ENCODE data around the gene MMP24. TPM values are rescaled to one million over a fixed set of nuclear protein-coding genes. Genes with fewer than 3 reads are reported as not detected.

MMP24 gene
- total and polyA plus RNA-seq, 2 of the 13 experiments (the other 11 are each of a cell fraction or from before 2014, with no cell fraction given), result 0.29 to 0.35 TPM

DNA sequence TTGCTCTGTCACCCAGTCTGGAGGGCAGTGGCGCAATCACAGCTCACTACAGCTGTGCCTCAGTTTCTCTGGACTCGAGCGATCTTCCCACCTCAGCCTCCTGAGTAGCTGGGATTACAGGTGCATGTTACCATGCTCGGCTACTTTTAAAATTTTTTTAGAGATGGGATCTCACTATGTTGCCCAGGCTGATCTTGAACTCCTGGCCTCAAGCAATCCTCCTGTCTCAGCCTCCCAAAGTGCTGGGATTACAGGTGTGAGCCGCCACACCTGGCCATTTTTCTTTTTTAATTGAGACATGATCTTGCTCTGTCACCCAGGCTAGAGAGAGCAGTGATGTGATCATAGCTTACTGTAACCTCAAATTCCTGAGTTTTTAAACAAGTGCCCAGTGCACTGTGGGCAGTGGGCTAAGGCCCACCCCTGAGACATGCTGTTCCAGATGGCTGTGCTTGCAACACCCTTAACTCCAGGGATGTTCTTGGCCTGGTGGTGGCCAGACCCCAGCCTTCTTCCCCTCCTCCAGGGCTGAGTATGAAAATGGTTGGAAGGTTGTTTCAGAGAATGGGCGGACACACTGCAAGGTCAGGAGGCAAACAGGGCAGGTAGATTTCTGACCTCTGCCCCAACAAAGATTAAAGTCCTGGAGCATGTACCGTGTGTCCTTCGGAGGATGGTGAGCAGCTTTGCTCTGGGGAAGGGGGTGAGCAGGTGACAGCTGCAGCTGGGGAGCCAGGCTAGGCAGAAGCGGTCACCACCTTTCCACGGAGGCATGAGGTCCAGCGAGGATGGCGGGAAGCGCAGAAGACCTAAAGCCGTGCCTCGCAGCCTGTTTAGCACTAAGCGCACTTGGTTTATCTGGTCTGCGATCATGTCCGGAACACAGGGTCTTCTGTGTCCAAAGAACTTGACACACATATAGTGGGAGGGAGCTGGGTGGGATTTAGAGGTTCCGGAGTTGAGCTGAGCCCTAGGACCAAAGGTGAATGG, 67.1 kb downstream of the MMP24 start (continued):
- no peak for TF ChIP-seq HNRNPLL (IDR thresholded peaks at IDR 0.05; ENCODE audit: low read depth, low read length, poor library complexity, severe bottlenecking)
- no peak for TF ChIP-seq ZNF674 (CRISPR knock-in tag; IDR thresholded peaks at IDR 0.05; ENCODE audit: low read depth)
- TF ChIP-seq ZNF274 (CRISPR knock-in tag; IDR thresholded peaks at IDR 0.05), result peak; percentile 92
- TF ChIP-seq AHR (CRISPR knock-in tag; IDR thresholded peaks at IDR 0.05), result no peak
- peak; percentile 56; the same call in 1 of the 2 replicates for TF ChIP-seq ZNF772 (CRISPR knock-in tag; IDR thresholded peaks at IDR 0.05)
- TF ChIP-seq ZNF761 (CRISPR knock-in tag; conservative IDR thresholded peaks at IDR 0.05), result 0 out of 2 replicates have a peak, but pooled peaks have one; percentile 46
- TF ChIP-seq, protein P1, sequence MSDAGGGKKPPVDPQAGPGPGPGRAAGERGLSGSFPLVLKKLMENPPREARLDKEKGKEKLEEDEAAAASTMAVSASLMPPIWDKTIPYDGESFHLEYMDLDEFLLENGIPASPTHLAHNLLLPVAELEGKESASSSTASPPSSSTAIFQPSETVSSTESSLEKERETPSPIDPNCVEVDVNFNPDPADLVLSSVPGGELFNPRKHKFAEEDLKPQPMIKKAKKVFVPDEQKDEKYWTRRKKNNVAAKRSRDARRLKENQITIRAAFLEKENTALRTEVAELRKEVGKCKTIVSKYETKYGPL (CRISPR knock-in tag; IDR thresholded peaks at IDR 0.05), result no peak
- peak; percentile 36; the same call in 1 of the 2 replicates for TF ChIP-seq ZBTB7A (CRISPR knock-in tag; IDR thresholded peaks at IDR 0.05)
- peak; percentile 85 for TF ChIP-seq HNF4A (CRISPR knock-in tag; IDR thresholded peaks at IDR 0.05)
- TF ChIP-seq ZNF556 (CRISPR knock-in tag; IDR thresholded peaks at IDR 0.05; ENCODE audit: borderline replicate concordance), result peak; percentile 54; the same call in 1 of the 2 replicates
- TF ChIP-seq ZNF275 (CRISPR knock-in tag; IDR thresholded peaks at IDR 0.05; ENCODE audit: borderline replicate concordance), result 0 out of 2 replicates have a peak, but pooled peaks have one; percentile 15
- peak; percentile 32; the same call in 1 of the 2 replicates for TF ChIP-seq ZFX (CRISPR knock-in tag; IDR thresholded peaks at IDR 0.05; ENCODE audit: low read depth)
- no peak for TF ChIP-seq ZNF441 (CRISPR knock-in tag; IDR thresholded peaks at IDR 0.05; ENCODE audit: borderline replicate concordance)
- TF ChIP-seq HOXA7 (CRISPR knock-in tag; IDR thresholded peaks at IDR 0.05), result no peak
- TF ChIP-seq ZNF430 (CRISPR knock-in tag; IDR thresholded peaks at IDR 0.05), result no peak; the same call in 1 of the 2 replicates
- no peak for TF ChIP-seq ZNF234 (CRISPR knock-in tag; conservative IDR thresholded peaks at IDR 0.05)
- 0 out of 2 replicates have a peak, but pooled peaks have one; percentile 8 for TF ChIP-seq SP5 (CRISPR knock-in tag; IDR thresholded peaks at IDR 0.05; ENCODE audit: borderline replicate concordance, low read depth)
- TF ChIP-seq ARNT2 (CRISPR knock-in tag; IDR thresholded peaks at IDR 0.05; ENCODE audit: low read depth), result 0 out of 2 replicates have a peak, but pooled peaks have one; percentile 48
- TF ChIP-seq SAP130 (CRISPR knock-in tag; IDR thresholded peaks at IDR 0.05; ENCODE audit: low read depth), result peak; percentile 59; the same call in 1 of the 2 replicates
- TF ChIP-seq ZBTB10 (CRISPR knock-in tag; IDR thresholded peaks at IDR 0.05; ENCODE audit: borderline replicate concordance), result no peak
- no peak for TF ChIP-seq TBL1XR1 (IDR thresholded peaks at IDR 0.05; ENCODE audit: borderline replicate concordance, low read length, partially characterized antibody)
- TF ChIP-seq HES4 (CRISPR knock-in tag; IDR thresholded peaks at IDR 0.05; ENCODE audit: borderline replicate concordance), result no peak
- peak; percentile 64; the same call in 1 of the 2 replicates for TF ChIP-seq ZFP90 (CRISPR knock-in tag; IDR thresholded peaks at IDR 0.05; ENCODE audit: borderline replicate concordance)

Measured in HepG2 (cell line).